Prostate gland (tissue), 2 donors: ENCODE results near the gene POU3F1. TPM values are rescaled to one million over a fixed set of nuclear protein-coding genes. Genes with fewer than 3 reads are reported as not detected.

Experiments
- DNase-seq: peaks from one replicate; pipeline ENCODE4 v3.0.0-alpha.2; 2019; ENCODE audit warnings: low spot score
- H3K27ac ChIP-seq, 2 donors: fragments of 200-600 bp; sonication (generic); 2 replicates each; pipeline ENCODE4 v1.5.1; 2017 to 2019
- H3K27me3 ChIP-seq: fragments of 200-600 bp; sonication (generic); replicated peaks from 2 replicates; pipeline ENCODE4 v1.5.1; 2019; ENCODE audit not compliant: insufficient read depth
- H3K36me3 ChIP-seq, 2 donors: fragments of 200-600 bp; sonication (generic); 1 replicate in 1 of 2; 2 replicates in 1 of 2; pipeline versions ENCODE4 v1.5.1 to v1.8.1; 2017 to 2019
- H3K4me1 ChIP-seq: fragments of 200-600 bp; sonication (generic); replicated peaks from 2 replicates; pipeline ENCODE4 v1.5.1; 2019
- H3K4me3 ChIP-seq, 2 donors: fragments of 200-600 bp; sonication (generic); 2 replicates each; pipeline ENCODE4 v1.5.1; 2017 to 2019
- H3K9me3 ChIP-seq: fragments of 200-600 bp; sonication (generic); 2 replicates; pipeline ENCODE4 v1.5.1; 2017
- CTCF ChIP-seq, 4 experiments: fragments of 200-600 bp in 2 of 4; fragments of 450-650 bp in 2 of 4; sonication (generic) in 2 of 4; IDR thresholded peaks; 1 replicate in 3 of 4; 2 replicates in 1 of 4; pipeline ENCODE4 v1.5.1; 2016 to 2019; ENCODE audit warnings: antibody characterized with exemption in 4 of 4, mild to moderate bottlenecking in 2 of 4, moderate library complexity in 2 of 4
- POLR2A ChIP-seq: fragments of 450-650 bp; IDR thresholded peaks from one replicate; pipeline ENCODE4 v1.6.1; 2016; ENCODE audit warnings: antibody characterized with exemption, mild to moderate bottlenecking
- POLR2AphosphoS5 ChIP-seq: sonication (generic); formaldehyde crosslinking; IDR thresholded peaks from one replicate; pipeline ENCODE4 v1.6.1; 2017; ENCODE audit warnings: antibody characterized with exemption
- WGBS: methylation state at CpG from one replicate; pipeline ENCODE4 v1.1.5; 2018; 5-methylcytosine and 5-hydroxymethylcytosine counted together
- intact Hi-C: fragments of 100-400 bp; cut with DNase I; formaldehyde crosslinking; loops from one replicate; pipeline ENCODE4 v1.14.2; 2022
- total RNA-seq, 2 donors: library from RNA; depleted of rRNA; stranded (reverse); fragments of >200 nt; gene quantifications; one replicate each; pipeline ENCODE4 v1.1.0, GENCODE V29; 2016

POU3F1 gene
- total RNA-seq, 2 donors from 2014 or later = 0.09 to 3.4 TPM

- 3% methylated on average over 56 of the region's 115 CpGs for WGBS
- Histone ChIP-seq H3K27ac (no peak overlapping the region), H3K9me3 (no peaks in the 10 kb centered on the region), H3K4me3 (peak overlapping the region in 1 of 2 donors; percentile 44), H3K4me1 (no peaks in the 10 kb centered on the region), H3K36me3 (no peaks in the 10 kb centered on the region), H3K27me3 (peaks cover 36% of the 10 kb centered on the region)
- no peak for DNase-seq
- intact Hi-C loops = no loop called here
- TF ChIP-seq POLR2AphosphoS5 = no peak
- no peak for TF ChIP-seq CTCF (IDR thresholded peaks at IDR 0.05)
- no peak for TF ChIP-seq POLR2A
Observed at GRCh38 chr1:38045401-38046332, 926 bp downstream of the POU3F1 start.

GRCh38 chr1:38044221-38045215, 2.1 kb downstream of the POU3F1 start:
- H3K27me3 ChIP-seq = peaks cover 34% of the 10 kb centered on the region
- no peak overlapping the region for H3K4me3 ChIP-seq
- WGBS = 11% methylated on average over 70 of the region's 70 CpGs
- H3K9me3 ChIP-seq = no peaks in the 10 kb centered on the region
- no peaks in the 10 kb centered on the region for H3K36me3 ChIP-seq
- H3K4me1 ChIP-seq = no peaks in the 10 kb centered on the region
- no peak overlapping the region for H3K27ac ChIP-seq
- no peak for DNase-seq
- intact Hi-C loops = no loop called here
- TF ChIP-seq CTCF (IDR thresholded peaks at IDR 0.05) = no peak
- TF ChIP-seq POLR2AphosphoS5 = no peak
- TF ChIP-seq POLR2A = no peak

GRCh38 chr1:38043036-38043747, 3.4 kb downstream of the POU3F1 start:
- H3K4me3 ChIP-seq = no peak overlapping the region

More at GRCh38 chr1:38043036-38043747, 3.4 kb downstream of the POU3F1 start:
- no peaks in the 10 kb centered on the region for H3K36me3 ChIP-seq
- H3K9me3 ChIP-seq = no peaks in the 10 kb centered on the region
- TF ChIP-seq CTCF (IDR thresholded peaks at IDR 0.05) (no peak), POLR2A (no peak), POLR2AphosphoS5 (no peak)
- intact Hi-C loops = no loop called here
- no peak overlapping the region for H3K27ac ChIP-seq
- H3K4me1 ChIP-seq = no peaks in the 10 kb centered on the region
- DNase-seq = no peak
- H3K27me3 ChIP-seq = peaks cover 37% of the 10 kb centered on the region
- WGBS = 92% methylated on average over 12 of the region's 12 CpGs
